ENCODE results near the gene ICAM4.

DNA sequence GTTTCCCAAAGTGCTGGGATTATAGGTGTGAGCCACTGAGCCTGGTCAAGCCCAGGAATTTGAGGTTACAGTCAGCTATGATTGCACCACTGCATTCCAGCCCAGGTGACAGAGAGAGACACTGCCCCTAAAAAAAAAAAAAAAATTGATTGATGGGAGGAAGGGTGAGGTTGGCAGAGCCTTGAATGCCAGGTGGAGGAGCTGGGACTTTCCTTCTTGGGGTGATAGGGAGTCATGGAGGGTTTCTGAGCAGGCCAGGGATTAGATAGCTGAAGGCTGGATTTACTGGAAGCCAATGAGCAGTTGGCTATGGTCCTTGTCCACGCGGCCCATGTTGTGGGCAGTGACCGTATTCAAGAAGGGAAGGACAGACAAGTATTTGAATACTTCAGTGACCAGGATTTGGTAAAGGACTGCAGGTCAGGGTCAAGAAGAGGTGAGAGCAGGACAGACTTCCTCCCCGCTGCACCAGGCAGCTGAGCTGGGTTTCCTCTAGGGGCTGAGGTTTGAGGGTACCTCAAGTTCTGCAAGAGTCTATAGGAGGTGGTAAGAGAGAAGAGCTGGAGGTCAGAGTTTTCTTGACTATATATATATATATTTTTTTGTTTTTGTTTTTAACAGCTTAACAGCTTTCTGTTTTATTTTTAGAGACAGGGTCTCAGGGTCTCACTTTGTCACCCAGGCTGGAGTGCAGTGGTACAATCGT lies 6.9 kb upstream of the ICAM4 start:
- no peak for TF ChIP-seq EZH2phosphoT487 (IDR thresholded peaks at IDR 0.05; ENCODE audit: insufficient read depth, low read depth)
- TF ChIP-seq EZH2 (IDR thresholded peaks at IDR 0.05; ENCODE audit: insufficient read depth, poor library complexity, severe bottlenecking) = no peak
